Measurements from ENCODE around the gene ITGB7. TPM values are rescaled to one million over a fixed set of nuclear protein-coding genes. Genes with fewer than 3 reads are reported as not detected.
A peak's percentile ranks its signal among the peaks of the same experiment; 100 is the strongest.

Gene ITGB7
- total and polyA plus RNA-seq, 9 of the 15 experiments (the other 6 are each of a cell fraction or from before 2014, with no cell fraction given), result 0.06 to 2.0 (median 0.67) TPM

DNA sequence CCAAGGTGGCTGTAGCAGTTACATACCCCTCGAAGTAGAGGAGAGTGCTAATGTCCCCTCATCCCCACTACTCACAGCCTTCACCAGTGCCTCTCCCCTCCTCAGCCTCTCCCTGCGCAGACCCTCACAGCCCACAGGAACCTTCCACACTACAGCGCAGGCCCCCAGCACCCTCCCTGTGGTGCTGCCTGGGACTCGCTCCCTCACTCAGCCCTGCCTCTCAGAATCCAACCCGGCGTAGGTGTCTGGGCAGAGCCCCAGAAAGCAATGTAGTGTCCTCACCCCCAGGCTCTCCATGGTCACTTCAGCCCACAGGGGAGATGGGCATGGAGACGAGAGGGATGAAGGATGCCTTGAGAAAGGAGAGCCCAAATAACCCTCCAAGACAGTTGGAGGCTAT, 37.4 kb downstream of the ITGB7 start:
- Histone ChIP-seq H3K79me2 (ENCODE audit: control insufficient read depth, insufficient read depth, low read length) (no peaks in the 10 kb centered on the region), H4K20me1 (replicated peaks; ENCODE audit: control insufficient read depth, insufficient read depth, low read length) (no peaks in the 10 kb centered on the region), H3K9me1 (ENCODE audit: control insufficient read depth, insufficient read depth, low read length) (no peaks in the 10 kb centered on the region), H3K4me3 (no peak overlapping the region), H3K4me1 (replicated peaks in 1 of 2; ENCODE audit: control insufficient read depth in 2 of 2, insufficient read depth in 2 of 2, low read length in 2 of 2) (peaks cover 11 to 22% of the 10 kb centered on the region in 2 experiments), H3K4me2 (ENCODE audit: insufficient read depth, low read length) (no peak overlapping the region), H3K9me3 (replicated peaks; ENCODE audit: control insufficient read depth, insufficient read depth, low read depth, low read length) (no peaks in the 10 kb centered on the region), H3K36me3 (ENCODE audit: control insufficient read depth, insufficient read depth, low read length) (no peaks in the 10 kb centered on the region), H3K9ac (ENCODE audit: insufficient read depth in 1 of 2, low read depth in 2 of 2, low read length in 2 of 2) (peak overlapping the region in 1 of 2 experiments; percentile 68; a peak in 2 of 4 replicates), H2AFZ (ENCODE audit: low read depth, low read length) (no peak overlapping the region), H3K27me3 (ENCODE audit: control insufficient read depth in 2 of 2, insufficient read depth in 2 of 2, low read length in 2 of 2) (no peaks in the 10 kb centered on the region), H3K27ac (ENCODE audit: extremely low read depth, low read depth, low read length) (no peak overlapping the region)
- TF ChIP-seq, protein P1, sequence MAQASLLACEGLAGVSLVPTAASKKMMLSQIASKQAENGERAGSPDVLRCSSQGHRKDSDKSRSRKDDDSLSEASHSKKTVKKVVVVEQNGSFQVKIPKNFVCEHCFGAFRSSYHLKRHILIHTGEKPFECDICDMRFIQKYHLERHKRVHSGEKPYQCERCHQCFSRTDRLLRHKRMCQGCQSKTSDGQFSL (CRISPR knock-in tag; IDR thresholded peaks at IDR 0.05), result no peak
- TF ChIP-seq, protein P1 (tag; IDR thresholded peaks at IDR 0.05), result no peak
- TF ChIP-seq CC2D1A (IDR thresholded peaks at IDR 0.05) (no peak), RBM39 (optimal IDR thresholded peaks at IDR 0.05; ENCODE audit: low read depth, low read length) (no peak), ZNF3 (CRISPR knock-in tag; IDR thresholded peaks at IDR 0.05) (no peak), ILK (tag; IDR thresholded peaks at IDR 0.05; ENCODE audit: borderline replicate concordance, low read depth) (no peak), TEAD2 (tag; IDR thresholded peaks at IDR 0.05) (no peak), ZNF174 (CRISPR knock-in tag; IDR thresholded peaks at IDR 0.05) (no peak), RB1 (IDR thresholded peaks at IDR 0.05; ENCODE audit: low read depth) (no peak), EHMT2 (IDR thresholded peaks at IDR 0.05) (no peak)
- TF ChIP-seq, protein P2, sequence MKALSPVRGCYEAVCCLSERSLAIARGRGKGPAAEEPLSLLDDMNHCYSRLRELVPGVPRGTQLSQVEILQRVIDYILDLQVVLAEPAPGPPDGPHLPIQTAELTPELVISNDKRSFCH (CRISPR knock-in tag; IDR thresholded peaks at IDR 0.05), result no peak
- TF ChIP-seq, protein P2 (tag; IDR thresholded peaks at IDR 0.05), result no peak
- ChIA-PET CTCF (ENCODE audit: low intra/inter-chr PET ratio) (no interaction called here), POLR2A (interaction anchor here (1.1 kb wide), 1 partner anchor 11 kb away, joined by 6 read pairs; the partner anchor contains the start of genes CSAD and ZNF740)
- peak in 1 of 4 experiments; percentile 6 for DNase-seq (ENCODE audit: extremely low read depth in 1 of 4, low spot score in 3 of 4)
- in situ Hi-C loops (cut with MboI) (no loop called here), intact Hi-C loops (cut with micrococcal nuclease) (no loop called here)
- FAIRE-seq, result no peak
- no peak for ATAC-seq
- BruUV-seq (replicated peaks), result no TSS peak
- 75% methylated on average over 5 of the region's 7 CpGs for WGBS (ENCODE audit: insufficient coverage, low coverage, missing lambda C conversion rate)
